Common myeloid progenitor, CD34-positive (primary cell): ENCODE results near the gene RACK1.

ENCODE experiments used
- CTCF ChIA-PET: fragments of 350-600 bp; sonication (Branson Sonifier 250); formaldehyde crosslinking; loops from one replicate; lab custom pipeline; 2021; ENCODE audit warnings: antibody characterized with exemption; lab: Charles Lee
- POLR2A ChIA-PET: fragments of 350-600 bp; sonication (Branson Sonifier 250); formaldehyde crosslinking; loops from one replicate; lab custom pipeline; 2021; ENCODE audit warnings: antibody characterized with exemption; lab: Charles Lee
- DNase-seq, 3 donors: peaks; one replicate each; pipeline versions ENCODE4 v3.0.0 to v3.0.0-alpha.2; 2013
- H3K27ac ChIP-seq, 2 experiments: 1 replicate in 1 of 2; 2 replicates in 1 of 2; pipeline ENCODE4 v1.7.0; 2013; ENCODE audit warnings: inconsistent platforms in 2 of 2, low read length in 2 of 2, mild to moderate bottlenecking in 2 of 2, low read depth in 1 of 2, moderate library complexity in 1 of 2; ENCODE audit not compliant: severe bottlenecking in 2 of 2, insufficient read depth in 1 of 2, poor library complexity in 1 of 2
- H3K27me3 ChIP-seq, 5 experiments: replicated peaks in 2 of 5; 1 replicate in 3 of 5; 2 replicates in 2 of 5; pipeline versions ENCODE4 v1.6.1 to v1.7.0; 2013; ENCODE audit warnings: low read length in 4 of 5, mild to moderate bottlenecking in 2 of 5, moderate library complexity in 2 of 5, inconsistent platforms in 1 of 5; ENCODE audit not compliant: insufficient read depth in 5 of 5, control insufficient read depth in 4 of 5
- H3K36me3 ChIP-seq, 4 experiments: 1 replicate in 2 of 4; 2 replicates in 2 of 4; pipeline versions ENCODE4 v1.6.1 to v1.7.0; 2013; ENCODE audit warnings: low read length in 3 of 4, control low read depth in 1 of 4, mild to moderate bottlenecking in 1 of 4; ENCODE audit not compliant: control insufficient read depth in 4 of 4, insufficient read depth in 4 of 4
- H3K4me1 ChIP-seq, 4 experiments: 1 replicate in 3 of 4; 2 replicates in 1 of 4; pipeline versions ENCODE4 v1.6.1 to v1.7.1; 2013; ENCODE audit warnings: low read length in 3 of 4, mild to moderate bottlenecking in 3 of 4, control low read depth in 1 of 4, inconsistent platforms in 1 of 4, moderate library complexity in 1 of 4; ENCODE audit not compliant: control insufficient read depth in 4 of 4, insufficient read depth in 4 of 4; ENCODE audit errors: control extremely low read depth in 1 of 4
- H3K4me3 ChIP-seq, 7 experiments: 1 replicate in 4 of 7; 2 replicates in 3 of 7; pipeline versions ENCODE4 v1.5.1 to v1.7.0; 2013; ENCODE audit warnings: mild to moderate bottlenecking in 7 of 7, low read length in 6 of 7, moderate library complexity in 6 of 7, inconsistent platforms in 2 of 7, low read depth in 2 of 7, control low read depth in 1 of 7; ENCODE audit not compliant: insufficient read depth in 4 of 7, control insufficient read depth in 1 of 7; ENCODE audit errors: extremely low read depth in 1 of 7
- H3K9me3 ChIP-seq, 5 experiments: 1 replicate in 4 of 5; 2 replicates in 1 of 5; pipeline versions ENCODE4 v1.6.1 to v1.7.1; 2013; ENCODE audit warnings: low read length in 4 of 5, mild to moderate bottlenecking in 2 of 5, inconsistent platforms in 1 of 5, low read depth in 1 of 5, moderate library complexity in 1 of 5; ENCODE audit not compliant: control insufficient read depth in 4 of 5, insufficient read depth in 2 of 5; ENCODE audit errors: control extremely low read depth in 1 of 5
- WGBS: methylation state at CpG from one replicate; pipeline ENCODE4 v1.1.5; 2013; ENCODE audit not compliant: insufficient coverage; 5-methylcytosine and 5-hydroxymethylcytosine counted together

The RACK1 gene

DNA sequence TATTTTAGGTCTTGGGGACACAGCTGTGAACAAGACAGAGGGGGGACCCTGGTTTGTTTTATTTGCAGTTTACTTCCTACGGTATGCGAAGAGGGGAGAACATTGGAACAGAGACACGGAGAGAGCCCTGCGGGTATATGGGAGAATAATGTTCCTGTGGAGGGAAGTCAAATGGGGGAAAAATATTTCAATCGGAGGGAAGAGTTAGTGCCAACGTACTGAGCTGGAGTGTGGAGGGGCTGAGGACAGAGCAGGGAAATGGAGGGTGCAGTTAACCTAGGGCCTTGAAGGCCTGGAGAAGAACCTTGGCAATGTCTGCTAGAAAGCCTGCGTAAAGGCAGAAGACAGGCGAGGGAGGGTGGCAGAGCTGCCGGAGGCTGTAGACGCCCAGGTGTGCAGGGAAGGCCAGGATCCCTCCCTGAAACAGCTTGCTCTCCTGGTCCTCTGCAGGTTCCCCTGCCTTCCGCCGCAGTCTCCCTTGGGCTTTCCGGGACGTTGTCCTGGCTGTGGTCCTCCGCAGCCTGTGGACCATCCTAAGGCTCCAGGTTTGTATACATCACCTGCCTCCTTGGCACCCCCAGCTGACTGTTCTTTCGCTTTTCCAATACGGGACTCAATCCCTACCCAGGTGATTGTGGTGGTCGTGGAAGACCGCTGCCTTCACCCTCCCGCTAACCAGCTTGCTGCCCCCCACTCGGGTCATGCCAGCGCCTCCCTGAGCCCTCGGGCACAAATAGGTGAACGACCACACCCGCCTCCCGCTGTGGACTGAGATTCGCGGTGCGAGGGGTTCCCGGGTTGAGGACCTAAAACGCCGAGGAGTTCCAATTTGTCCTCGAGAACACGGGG, 1.9 kb upstream of the RACK1 start:
- Histone ChIP-seq H3K27ac (peak overlapping the region; percentile 66 to 96), H3K4me1 (peaks cover 15 to 64% (median 56%) of the 10 kb centered on the region in 4 experiments), H3K4me3 (peak overlapping the region; percentile 57 to 99 (median 91)), H3K9me3 (no peaks in the 10 kb centered on the region), H3K27me3 (no peaks in the 10 kb centered on the region), H3K36me3 (peaks cover 7 to 36% (median 13%) of the 10 kb centered on the region in 4 experiments)
- 37% methylated on average over 30 of the region's 34 CpGs for WGBS
- DNase-seq = no peak
- ChIA-PET CTCF (interaction anchor here (1.4 to 2.3 kb wide), 4 partner anchors 9 to 56 kb away, joined by 4 to 14 read pairs (median 5); partner anchors contain the start of gene TRIM52), POLR2A (interaction anchor here (1.0 kb wide), 1 partner anchor 13 kb away, joined by 5 read pairs; no protein-coding TSS in a partner anchor)

DNA sequence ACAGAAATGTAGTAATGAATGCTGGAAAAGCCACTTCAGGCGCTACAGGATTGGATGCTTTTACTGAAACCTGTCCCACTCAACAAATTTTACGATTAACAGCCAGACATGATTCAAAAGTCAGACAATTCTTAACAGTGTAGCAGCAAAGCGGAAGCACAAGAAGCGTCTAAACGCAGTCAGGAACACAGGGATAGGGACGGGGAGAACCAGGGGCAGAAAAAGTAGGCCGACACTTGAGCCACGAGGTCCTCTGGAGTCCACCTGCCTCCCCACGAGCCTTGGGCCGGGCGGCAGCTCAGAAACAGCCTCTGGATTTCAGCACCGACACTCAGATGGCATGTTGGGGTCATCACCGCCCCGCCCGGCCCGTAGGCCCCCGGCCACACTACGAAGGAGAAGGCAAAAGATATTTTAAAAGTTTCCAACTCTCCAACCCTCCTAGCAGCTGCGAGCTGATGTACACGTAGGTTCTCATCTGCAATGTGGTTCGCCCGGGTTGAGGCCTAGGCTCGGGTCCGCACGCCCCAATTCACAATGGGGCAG, 615 bp downstream of the RACK1 start:
- Histone ChIP-seq H3K27me3 (no peaks in the 10 kb centered on the region), H3K4me3 (peak overlapping the region; percentile 58 to 99 (median 98)), H3K36me3 (peaks cover 16 to 50% (median 33%) of the 10 kb centered on the region in 4 experiments), H3K4me1 (peaks cover 15 to 55% (median 45%) of the 10 kb centered on the region in 4 experiments), H3K27ac (peak overlapping the region; percentile 92 to 96), H3K9me3 (no peaks in the 10 kb centered on the region)
- WGBS = under 1% methylated on average over 19 of the region's 25 CpGs
- ChIA-PET POLR2A (interaction anchor here (0.7 to 3.0 kb wide), 5 partner anchors 12 to 75 kb away, joined by 3 to 27 read pairs (median 3); partner anchors contain the start of genes TRIM41 and TRIM52), CTCF (interaction anchor here (1.3 kb wide), 2 partner anchors 8 to 17 kb away, joined by 3 to 5 read pairs; no protein-coding TSS in a partner anchor)
- peak in 1 of 3 donors; percentile 26 for DNase-seq

DNA sequence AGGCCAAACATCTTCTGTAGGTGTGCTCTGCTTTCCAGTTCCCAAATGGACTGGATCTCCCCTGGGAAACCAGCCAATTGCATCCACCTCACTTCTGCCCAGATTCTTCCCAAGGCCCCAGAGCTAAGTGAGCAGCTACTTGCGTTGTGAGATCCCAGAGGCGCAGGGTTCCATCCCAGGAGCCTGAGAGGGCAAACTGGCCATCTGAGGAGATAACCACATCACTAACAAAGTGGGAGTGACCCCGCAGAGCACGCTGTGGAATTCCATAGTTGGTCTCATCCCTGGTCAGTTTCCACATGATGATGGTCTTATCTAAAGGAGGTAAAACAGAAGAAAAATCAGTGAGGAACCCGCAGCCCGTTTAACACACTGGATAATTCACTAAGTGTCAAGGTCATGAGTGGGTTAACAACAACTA, 1.7 kb downstream of the RACK1 start:
- DNase-seq = no peak
- POLR2A ChIA-PET = interaction anchor here (3.0 kb wide), 1 partner anchor 19 kb away, joined by 27 read pairs; the partner anchor contains the start of gene TRIM41
- Histone ChIP-seq H3K36me3 (peaks cover 20 to 58% (median 43%) of the 10 kb centered on the region in 4 experiments), H3K4me3 (peak overlapping the region in 6 of 7 experiments; percentile 93 to 99 (median 98)), H3K27ac (peak overlapping the region; percentile 92 to 96), H3K9me3 (no peaks in the 10 kb centered on the region), H3K4me1 (peaks cover 15 to 47% (median 37%) of the 10 kb centered on the region in 4 experiments), H3K27me3 (no peaks in the 10 kb centered on the region)
- CTCF ChIA-PET = interaction anchor here (1.3 to 2.0 kb wide), 2 partner anchors 18 to 53 kb away, joined by 4 to 6 read pairs; no protein-coding TSS in a partner anchor
- 66% methylated on average over 6 of the region's 6 CpGs for whole genome bisulfite sequencing

DNA sequence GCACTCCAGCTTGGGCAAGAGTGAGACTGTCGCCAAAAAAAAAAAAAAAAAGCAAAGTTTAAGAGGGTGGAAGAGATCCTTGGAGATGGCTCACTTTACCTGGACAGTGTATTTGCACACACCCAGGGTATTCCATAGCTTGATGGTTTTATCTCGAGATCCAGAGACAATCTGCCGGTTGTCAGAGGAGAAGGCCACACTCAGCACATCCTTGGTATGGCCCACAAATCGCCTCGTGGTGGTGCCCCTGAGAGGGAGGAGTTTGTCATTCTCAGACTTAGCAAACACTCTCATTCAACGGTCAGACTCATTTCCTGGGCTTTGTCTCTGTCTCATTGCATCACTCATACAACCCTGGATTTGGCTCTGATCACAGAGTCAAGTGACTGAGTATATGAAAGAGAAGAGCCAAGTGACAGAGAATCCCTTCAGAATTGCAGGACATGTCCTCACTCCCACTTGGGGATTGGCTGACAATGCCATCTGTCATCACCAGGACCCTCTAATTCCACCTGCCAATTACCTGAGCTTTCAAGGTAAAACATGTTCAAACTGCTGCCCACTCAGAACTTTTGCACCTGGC, 2.2 kb downstream of the RACK1 start:
- Histone ChIP-seq H3K4me1 (peaks cover 15 to 41% (median 32%) of the 10 kb centered on the region in 4 experiments), H3K36me3 (peaks cover 24 to 64% (median 46%) of the 10 kb centered on the region in 4 experiments), H3K4me3 (peak overlapping the region in 5 of 7 experiments; percentile 7 to 99 (median 97)), H3K9me3 (no peaks in the 10 kb centered on the region), H3K27ac (peak overlapping the region; percentile 92 to 96), H3K27me3 (no peaks in the 10 kb centered on the region)
- WGBS = 77% methylated on average over 3 of the region's 6 CpGs
- ChIA-PET POLR2A (interaction anchor here (0.6 to 0.7 kb wide), 2 partner anchors 19 to 1544 kb away, joined by 3 read pairs; no protein-coding TSS in a partner anchor), CTCF (interaction anchor here (0.8 to 2.0 kb wide), 3 partner anchors 10 to 52 kb away, joined by 3 to 6 read pairs (median 4); no protein-coding TSS in a partner anchor)
- DNase-seq = peak; percentile 39 to 64 (median 57)

DNA sequence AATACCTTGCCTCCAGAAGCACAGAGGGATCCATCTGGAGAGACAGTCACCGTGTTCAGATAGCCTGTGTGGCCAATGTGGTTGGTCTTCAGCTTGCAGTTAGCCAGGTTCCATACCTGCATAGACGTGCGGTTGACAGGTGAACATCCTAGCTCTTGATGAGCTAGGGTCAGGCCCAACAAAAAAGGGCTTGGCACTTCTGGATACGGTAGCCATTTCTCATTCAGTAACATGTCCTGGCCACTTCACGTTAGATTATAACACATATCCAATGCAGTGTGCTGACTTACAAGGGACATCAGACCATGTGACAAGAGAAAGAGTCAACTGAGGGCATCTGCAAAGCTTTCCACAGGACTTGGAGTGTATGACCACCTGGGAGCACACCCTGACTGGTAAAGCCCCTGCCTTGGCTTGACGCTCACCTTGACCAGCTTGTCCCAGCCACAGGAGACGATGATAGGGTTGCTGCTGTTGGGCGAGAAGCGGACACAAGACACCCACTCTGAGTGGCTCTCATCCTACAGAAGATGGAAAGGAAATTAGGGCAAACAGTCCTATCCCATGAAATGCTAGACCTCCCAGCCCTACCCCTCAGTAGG, 4.5 kb downstream of the RACK1 start:
- no peak overlapping the region for H3K27ac ChIP-seq
- ChIA-PET CTCF (interaction anchor here (0.6 to 1.5 kb wide), 2 partner anchors 10 to 23 kb away, joined by 3 to 8 read pairs; no protein-coding TSS in a partner anchor), POLR2A (no interaction called here)
- H3K36me3 ChIP-seq = peaks cover 30 to 87% (median 66%) of the 10 kb centered on the region in 4 experiments
- H3K9me3 ChIP-seq = no peaks in the 10 kb centered on the region
- DNase-seq = no peak
- H3K27me3 ChIP-seq = no peaks in the 10 kb centered on the region
- 100% methylated on average over 9 of the region's 9 CpGs for WGBS
- no peak overlapping the region for H3K4me3 ChIP-seq
- peaks cover 9 to 24% (median 17%) of the 10 kb centered on the region in 4 experiments for H3K4me1 ChIP-seq

DNA sequence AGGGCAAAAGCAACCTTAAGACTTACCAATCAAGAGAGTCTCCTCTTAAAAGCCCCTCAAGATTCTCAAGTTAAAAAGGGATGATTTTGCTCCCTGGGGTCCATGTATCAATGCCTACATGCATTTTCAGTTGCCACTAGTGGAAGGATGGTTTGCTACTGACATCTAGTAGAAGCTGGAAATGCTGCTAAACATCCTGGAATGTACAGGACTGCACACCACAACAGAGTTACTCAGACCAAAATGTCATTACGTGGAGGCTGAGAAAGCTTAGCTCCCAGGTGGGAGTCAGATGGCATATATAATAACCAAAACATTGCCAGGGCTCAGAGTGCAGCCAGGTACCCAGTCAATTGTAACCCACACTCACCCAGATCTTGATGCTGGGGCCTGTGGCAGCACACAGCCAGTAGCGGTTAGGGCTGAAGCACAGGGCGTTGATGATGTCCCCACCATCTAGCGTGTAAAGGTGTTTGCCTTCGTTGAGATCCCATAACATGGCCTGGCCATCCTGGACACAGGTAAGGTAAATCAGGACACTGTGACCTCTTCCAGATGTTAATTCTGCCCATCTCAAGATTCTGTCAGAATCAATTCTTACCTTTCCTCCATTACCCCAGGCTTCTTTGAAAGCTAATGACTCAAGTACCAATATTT, 5.8 kb downstream of the RACK1 start:
- Histone ChIP-seq H3K9me3 (no peaks in the 10 kb centered on the region), H3K4me1 (peaks cover 9 to 19% (median 16%) of the 10 kb centered on the region in 4 experiments), H3K27me3 (no peaks in the 10 kb centered on the region), H3K4me3 (no peak overlapping the region), H3K36me3 (peaks cover 30 to 95% (median 75%) of the 10 kb centered on the region in 4 experiments), H3K27ac (peak overlapping the region in 1 of 2 experiments; percentile 18)
- WGBS = 100% methylated on average over 5 of the region's 5 CpGs
- no peak for DNase-seq
- ChIA-PET POLR2A (no interaction called here), CTCF (no interaction called here)
